Esophagus muscularis mucosa (tissue), 4 donors: ENCODE results near the gene TNC. TPM values are rescaled to one million over a fixed set of nuclear protein-coding genes. Genes with fewer than 3 reads are reported as not detected.
A peak's percentile ranks its signal among the peaks of the same experiment; 100 is the strongest.

Experiments
- DNase-seq: peaks from one replicate; pipeline ENCODE4 v3.0.0-alpha.2; 2017; ENCODE audit errors: extremely low spot score
- H3K27ac ChIP-seq, 4 donors: fragments of 200-600 bp; sonication (generic); replicated peaks in 1 of 4; 1 replicate in 3 of 4; 2 replicates in 1 of 4; pipeline ENCODE4 v1.5.1; 2016 to 2019; ENCODE audit warnings: mild to moderate bottlenecking in 1 of 4
- H3K27me3 ChIP-seq, 4 donors: fragments of 200-600 bp; sonication (generic); one replicate each; pipeline versions ENCODE4 v1.5.1 to v1.6.0; 2016 to 2019
- H3K36me3 ChIP-seq, 4 donors: fragments of 200-600 bp; sonication (generic); one replicate each; pipeline ENCODE4 v1.5.1; 2016 to 2019
- H3K4me1 ChIP-seq, 4 donors: fragments of 200-600 bp; sonication (generic); one replicate each; pipeline ENCODE4 v1.5.1; 2016 to 2019
- H3K4me3 ChIP-seq, 4 donors: fragments of 200-600 bp; sonication (generic); 1 replicate in 2 of 4; 2 replicates in 2 of 4; pipeline ENCODE4 v1.5.1; 2016 to 2019; ENCODE audit warnings: mild to moderate bottlenecking in 4 of 4, moderate library complexity in 1 of 4
- H3K9me3 ChIP-seq, 4 donors: fragments of 200-600 bp; sonication (generic); 1 replicate in 3 of 4; 2 replicates in 1 of 4; pipeline ENCODE4 v1.5.1; 2016 to 2019
- EP300 ChIP-seq: sonication (generic); formaldehyde crosslinking; IDR thresholded peaks from one replicate; pipeline ENCODE4 v1.6.1; 2017; ENCODE audit warnings: antibody characterized with exemption
- POLR2A ChIP-seq: fragments of 450-650 bp; IDR thresholded peaks from one replicate; pipeline ENCODE4 v1.6.1; 2017; ENCODE audit warnings: antibody characterized with exemption, moderate library complexity, mild to moderate bottlenecking, low read depth
- POLR2AphosphoS5 ChIP-seq, 2 donors: sonication (generic); formaldehyde crosslinking; IDR thresholded peaks; one replicate each; pipeline ENCODE4 v1.6.1; 2017; ENCODE audit warnings: antibody characterized with exemption in 2 of 2
- WGBS: methylation state at CpG from one replicate; pipeline ENCODE4 v1.1.5; 2018; 5-methylcytosine and 5-hydroxymethylcytosine counted together
- intact Hi-C: fragments of 100-400 bp; cut with DNase I; formaldehyde crosslinking; loops from one replicate; pipeline ENCODE4 v1.15.1; 2023
- total RNA-seq, 4 donors: library from RNA; depleted of rRNA; stranded (reverse); fragments of >200 nt; gene quantifications; one replicate each; pipeline versions ENCODE4 v1.1.0 to v1.2.1, GENCODE V29; 2016
- TF ChIP-seq, protein P1 (sequence below), 3 experiments: fragments of 200-600 bp in 2 of 3; fragments of 450-650 bp in 1 of 3; sonication (generic) in 2 of 3; IDR thresholded peaks; one replicate each; pipeline ENCODE4 v1.5.1; 2017 to 2019; ENCODE audit warnings: antibody characterized with exemption in 3 of 3, mild to moderate bottlenecking in 2 of 3, moderate library complexity in 1 of 3

The TNC gene
- total RNA-seq, 4 donors from 2014 or later = 216 to 576 (median 478) TPM

GRCh38 chr9:115138151-115138550 lies 20.2 kb upstream of the TNC start:
- WGBS = 79% methylated on average over 2 of the region's 2 CpGs
- Histone ChIP-seq H3K4me3 (no peak overlapping the region), H3K4me1 (peaks cover 0 to 17% (median 7%) of the 10 kb centered on the region in 4 donors), H3K27me3 (no peaks in the 10 kb centered on the region), H3K9me3 (no peaks in the 10 kb centered on the region), H3K27ac (no peak overlapping the region), H3K36me3 (no peaks in the 10 kb centered on the region)
- intact Hi-C loops = no loop called here
- no peak for DNase-seq
- TF ChIP-seq POLR2A (no peak), POLR2AphosphoS5 (IDR thresholded peaks at IDR 0.05) (no peak), EP300 (no peak)
- TF ChIP-seq, protein P1, sequence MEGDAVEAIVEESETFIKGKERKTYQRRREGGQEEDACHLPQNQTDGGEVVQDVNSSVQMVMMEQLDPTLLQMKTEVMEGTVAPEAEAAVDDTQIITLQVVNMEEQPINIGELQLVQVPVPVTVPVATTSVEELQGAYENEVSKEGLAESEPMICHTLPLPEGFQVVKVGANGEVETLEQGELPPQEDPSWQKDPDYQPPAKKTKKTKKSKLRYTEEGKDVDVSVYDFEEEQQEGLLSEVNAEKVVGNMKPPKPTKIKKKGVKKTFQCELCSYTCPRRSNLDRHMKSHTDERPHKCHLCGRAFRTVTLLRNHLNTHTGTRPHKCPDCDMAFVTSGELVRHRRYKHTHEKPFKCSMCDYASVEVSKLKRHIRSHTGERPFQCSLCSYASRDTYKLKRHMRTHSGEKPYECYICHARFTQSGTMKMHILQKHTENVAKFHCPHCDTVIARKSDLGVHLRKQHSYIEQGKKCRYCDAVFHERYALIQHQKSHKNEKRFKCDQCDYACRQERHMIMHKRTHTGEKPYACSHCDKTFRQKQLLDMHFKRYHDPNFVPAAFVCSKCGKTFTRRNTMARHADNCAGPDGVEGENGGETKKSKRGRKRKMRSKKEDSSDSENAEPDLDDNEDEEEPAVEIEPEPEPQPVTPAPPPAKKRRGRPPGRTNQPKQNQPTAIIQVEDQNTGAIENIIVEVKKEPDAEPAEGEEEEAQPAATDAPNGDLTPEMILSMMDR (IDR thresholded peaks at IDR 0.05) = no peak

DNA sequence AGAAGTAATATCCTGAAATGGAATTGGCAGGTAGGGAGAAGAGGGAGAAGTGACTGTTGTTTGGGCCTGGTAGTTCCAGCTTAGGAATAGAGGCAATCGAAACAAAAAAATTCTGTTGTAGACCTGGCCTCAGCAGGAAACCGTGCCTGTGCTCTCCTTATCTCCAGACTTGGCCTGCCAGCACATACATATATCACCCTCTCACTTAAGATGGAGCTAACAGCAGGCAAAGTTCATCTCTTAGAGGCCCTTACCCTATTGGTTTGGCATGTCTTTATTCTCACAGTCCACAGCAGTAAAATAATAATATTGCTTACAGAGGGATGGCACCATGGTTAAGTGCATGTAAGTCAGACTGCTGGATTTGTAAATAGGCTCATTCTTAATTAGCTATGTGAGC lies 19.6 kb upstream of the TNC start:
- DNase-seq = no peak
- TF ChIP-seq, protein P1 (IDR thresholded peaks at IDR 0.05) = no peak
- TF ChIP-seq POLR2AphosphoS5 (IDR thresholded peaks at IDR 0.05) (no peak), POLR2A (no peak), EP300 (no peak)
- no peak overlapping the region for H3K27ac ChIP-seq
- H3K36me3 ChIP-seq = no peaks in the 10 kb centered on the region
- 87% methylated on average over 2 of the region's 2 CpGs for WGBS
- intact Hi-C loops = no loop called here
- no peak overlapping the region for H3K4me3 ChIP-seq
- peaks cover 0 to 17% (median 7%) of the 10 kb centered on the region in 4 donors for H3K4me1 ChIP-seq
- H3K27me3 ChIP-seq = no peaks in the 10 kb centered on the region
- H3K9me3 ChIP-seq = no peaks in the 10 kb centered on the region

DNA sequence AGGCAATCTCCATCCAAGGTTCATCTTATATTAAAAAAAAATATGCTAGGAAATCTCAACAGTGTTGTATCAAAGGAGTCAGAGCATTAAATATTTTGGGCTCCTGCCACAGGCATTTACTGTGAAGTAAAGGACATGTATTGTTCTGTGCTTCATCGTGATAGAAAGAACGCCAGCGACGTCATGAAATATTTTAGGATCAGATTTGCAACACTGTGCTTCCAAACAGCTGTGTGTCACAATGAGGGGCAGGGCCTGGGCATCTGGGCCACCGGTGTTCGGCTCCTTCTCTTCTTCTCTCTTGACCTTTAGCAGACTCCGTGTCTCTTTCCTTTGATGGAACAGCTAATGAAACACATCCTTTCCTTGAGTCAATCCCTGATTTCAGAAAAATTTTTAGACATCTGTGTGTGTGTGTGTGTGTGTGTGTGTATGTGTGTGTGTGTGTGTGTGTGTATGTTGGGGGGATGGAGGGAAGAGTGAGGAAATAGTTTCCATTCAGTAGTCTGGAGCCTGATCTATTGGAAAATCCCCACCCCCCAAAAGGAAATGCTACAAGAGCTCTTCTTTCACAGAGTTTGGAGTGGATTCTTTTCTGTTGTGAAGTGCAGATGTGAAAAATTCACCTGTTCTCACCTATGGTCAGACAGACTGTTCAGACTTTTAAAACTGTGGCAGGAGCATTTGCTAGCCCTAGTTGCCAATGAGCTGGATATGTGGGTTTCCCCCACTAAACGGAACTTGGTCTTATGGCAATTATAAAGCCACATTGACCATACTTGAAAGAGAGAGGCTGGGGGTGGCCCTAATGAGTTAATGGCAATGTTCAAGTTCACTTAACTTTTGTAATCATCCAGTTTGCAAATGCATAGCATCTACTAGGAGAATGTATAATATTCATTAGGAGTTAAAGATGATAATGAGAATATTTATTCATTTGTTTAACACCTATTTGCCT lies 18.1 kb upstream of the TNC start:
- H3K4me3 ChIP-seq = no peak overlapping the region
- intact Hi-C loops = no loop called here
- TF ChIP-seq, protein P1 (IDR thresholded peaks at IDR 0.05) = no peak
- peak; percentile 44 to 67 for TF ChIP-seq POLR2AphosphoS5 (IDR thresholded peaks at IDR 0.05)
- no peaks in the 10 kb centered on the region for H3K9me3 ChIP-seq
- H3K4me1 ChIP-seq = peaks cover 0 to 17% (median 7%) of the 10 kb centered on the region in 4 donors
- H3K27ac ChIP-seq = peak overlapping the region in 2 of 4 donors; percentile 16 to 21
- H3K27me3 ChIP-seq = no peaks in the 10 kb centered on the region
- no peaks in the 10 kb centered on the region for H3K36me3 ChIP-seq
- no peak for DNase-seq
- 61% methylated on average over 8 of the region's 8 CpGs for WGBS

DNA sequence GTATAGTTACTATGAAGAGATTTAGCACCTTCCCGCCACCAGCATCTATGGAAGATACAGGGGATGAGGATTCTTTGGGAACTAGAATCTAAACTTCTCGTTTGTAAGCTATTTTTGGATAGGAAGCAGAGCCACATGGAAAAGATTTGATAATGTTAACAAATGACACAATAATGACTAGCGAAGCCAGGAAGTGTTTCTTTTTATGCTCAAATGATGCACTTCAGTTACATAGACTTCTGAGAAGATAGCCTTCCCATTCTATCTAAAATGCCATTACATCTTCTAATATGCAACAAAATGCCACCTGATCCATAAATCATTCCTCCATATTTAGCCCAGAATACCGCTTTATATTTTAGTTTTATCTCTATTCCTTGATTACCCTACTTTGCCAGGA lies 17.0 kb upstream of the TNC start:
- no peaks in the 10 kb centered on the region for H3K36me3 ChIP-seq
- H3K9me3 ChIP-seq = no peaks in the 10 kb centered on the region
- H3K27ac ChIP-seq = peak overlapping the region in 2 of 4 donors; percentile 16 to 21
- DNase-seq = no peak
- peaks cover 0 to 17% (median 7%) of the 10 kb centered on the region in 4 donors for H3K4me1 ChIP-seq
- H3K4me3 ChIP-seq = no peak overlapping the region
- intact Hi-C loops = no loop called here
- TF ChIP-seq POLR2A (no peak), POLR2AphosphoS5 (IDR thresholded peaks at IDR 0.05) (no peak), EP300 (no peak)
- TF ChIP-seq, protein P1 (IDR thresholded peaks at IDR 0.05) = no peak
- no peaks in the 10 kb centered on the region for H3K27me3 ChIP-seq
- WGBS = 56% methylated on average over 4 of the region's 4 CpGs
